ENCODE results near the gene COLEC11.
"Not testable (repeated sequence)": the region's sequence is repeated elsewhere in the genome, so short reads cannot be mapped to it uniquely, and the experiment has no call there.

Gene COLEC11

GRCh38 chr2:3654531-3655225 is 59.8 kb downstream of the COLEC11 start:
- DNase-seq (ENCODE audit: low read depth) = no peak

DNA sequence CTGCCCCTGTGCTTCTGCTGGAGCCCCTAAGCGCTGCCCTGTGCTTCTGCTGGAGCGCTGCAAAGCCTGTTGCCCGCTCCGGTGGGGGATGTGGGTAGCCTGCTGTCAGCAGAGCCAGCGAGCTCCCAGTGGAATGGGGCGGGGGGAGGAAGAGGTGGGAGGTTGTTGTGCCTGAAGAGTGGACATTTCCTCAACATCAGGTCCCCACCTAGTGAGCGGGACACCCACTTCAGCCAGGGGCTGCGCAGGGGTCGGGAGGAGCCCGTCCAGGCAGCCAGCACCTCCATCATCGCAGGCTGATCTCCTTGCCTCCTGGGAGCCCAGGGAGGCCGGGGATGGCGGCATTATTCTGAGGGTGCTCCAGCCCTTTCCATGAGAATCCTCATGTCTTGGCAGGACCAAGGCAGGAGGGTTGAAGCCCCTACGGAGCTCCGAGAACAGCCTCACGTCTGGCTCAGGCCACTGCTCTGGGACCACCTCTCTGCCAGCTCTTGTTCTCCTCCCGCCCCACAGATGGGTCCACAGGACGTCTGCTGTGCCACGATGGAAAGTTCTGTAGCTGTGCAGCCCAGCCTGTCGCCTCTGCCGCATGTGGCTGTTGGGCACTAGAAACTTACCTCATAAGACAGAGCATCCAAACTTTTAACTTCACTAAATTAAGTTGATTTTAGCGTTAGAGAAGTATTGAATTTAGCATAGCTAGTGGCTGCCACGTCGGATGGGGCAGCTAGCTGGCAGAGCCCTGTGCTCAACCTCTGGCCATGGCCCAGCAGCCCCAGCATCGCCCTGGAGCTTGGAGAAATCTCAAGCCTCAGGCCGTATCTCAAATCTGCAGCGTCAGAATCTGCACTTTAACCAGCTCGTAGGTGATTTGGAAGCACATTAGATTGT is 61.2 kb downstream of the COLEC11 start:
- no peak for DNase-seq (ENCODE audit: low read depth)

GRCh38 chr2:3656762-3657721 is 62.1 kb downstream of the COLEC11 start:
- DNase-seq (ENCODE audit: low read depth) = no peak

DNA sequence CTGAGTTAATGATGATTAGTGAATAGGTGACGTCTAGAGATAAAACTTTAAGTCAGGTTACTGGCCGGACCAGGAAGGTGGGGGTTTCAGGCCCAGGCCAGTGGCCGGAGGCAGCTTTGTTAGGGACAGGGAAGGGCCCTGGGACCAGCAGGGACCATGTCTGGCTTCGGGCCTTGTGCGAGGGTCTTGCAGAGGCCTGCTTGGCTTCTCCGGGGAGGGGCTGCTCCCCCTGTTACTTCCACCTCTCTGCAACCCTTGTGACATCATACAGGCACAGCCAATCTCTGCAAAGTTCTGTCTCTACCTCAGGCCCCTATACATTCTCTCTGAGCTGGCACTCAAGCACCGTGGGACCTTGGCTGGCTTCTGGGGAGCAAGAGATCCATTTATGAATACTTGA is 63.0 kb downstream of the COLEC11 start, which contains the start of gene ALLC:
Gene ALLC (plus strand): TSS at position 320 of the 400 bp plus-strand sequence. CDS start 12,958 bp downstream, outside the sequence.
- DNase-seq (ENCODE audit: low read depth) = no peak

- no peak for DNase-seq (ENCODE audit: low read depth)
These were observed 64.8 kb downstream of the COLEC11 start for GRCh38 chr2:3659447-3660432.

DNA sequence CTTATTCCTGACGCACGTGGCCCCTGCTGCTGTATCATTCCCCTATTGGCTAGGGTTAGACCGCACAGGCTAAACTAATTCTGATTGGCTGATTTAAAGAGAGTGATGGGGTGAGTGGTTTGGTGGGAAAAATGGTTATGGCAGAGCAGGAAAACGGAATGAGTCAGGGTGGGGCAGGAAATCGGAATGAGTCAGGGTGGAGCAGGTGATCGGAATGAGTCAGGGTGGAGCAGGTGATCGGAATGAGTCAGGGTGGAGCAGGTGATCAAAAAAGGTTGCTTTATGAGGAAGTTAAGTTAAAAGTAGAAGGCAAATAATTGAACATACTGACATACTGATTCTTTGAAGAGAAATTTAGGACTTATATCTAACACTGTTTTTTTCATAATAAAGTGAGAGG is 65.7 kb downstream of the COLEC11 start:
- not testable (repeated sequence) for DNase-seq (ENCODE audit: low read depth)

DNA sequence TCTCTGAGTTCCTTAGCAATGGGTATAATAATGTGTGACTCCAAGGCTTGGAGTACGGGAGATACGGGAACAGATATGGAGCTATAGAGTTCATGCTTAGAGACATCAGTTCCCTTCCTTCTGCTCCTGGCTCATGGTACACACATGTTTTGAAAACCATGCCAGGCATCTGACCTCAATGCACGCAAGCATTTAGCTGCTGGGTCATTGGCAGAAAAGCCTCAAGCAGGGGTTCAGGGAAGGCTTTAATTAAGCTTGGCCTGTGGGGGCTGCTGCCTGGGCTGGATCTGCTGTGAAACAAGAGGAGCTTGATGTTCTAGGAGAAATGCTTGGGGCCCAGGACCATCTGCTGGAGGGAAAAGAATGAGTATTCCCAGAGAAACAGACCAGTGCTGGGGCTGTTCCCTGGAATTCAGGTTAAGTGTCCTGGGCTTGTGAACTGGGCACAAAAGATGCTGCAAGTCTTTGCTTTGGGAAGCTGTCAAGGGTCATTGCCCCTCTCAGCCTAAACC is 66.3 kb downstream of the COLEC11 start:
- DNase-seq (ENCODE audit: low read depth) = no peak

DNA sequence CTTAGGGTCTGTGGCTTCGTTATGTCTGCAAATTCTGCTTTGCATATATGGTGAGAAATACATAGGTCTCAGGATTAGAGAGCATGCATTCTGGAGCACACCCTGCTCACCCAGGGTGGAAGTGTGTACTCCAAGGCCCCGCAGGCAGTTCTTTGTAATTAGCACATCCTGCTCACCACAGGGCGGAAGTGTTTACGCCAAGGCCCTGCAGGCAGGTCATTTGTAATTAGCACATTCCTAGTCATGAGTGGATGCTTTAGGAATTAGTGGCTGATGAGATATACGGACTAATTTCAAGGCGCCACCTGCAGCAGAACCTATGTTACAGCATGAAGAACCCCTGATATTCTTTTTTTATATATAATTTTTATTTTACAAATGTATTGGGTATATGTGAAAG is 67.3 kb downstream of the COLEC11 start:
- no peak for DNase-seq (ENCODE audit: low read depth)

DNA sequence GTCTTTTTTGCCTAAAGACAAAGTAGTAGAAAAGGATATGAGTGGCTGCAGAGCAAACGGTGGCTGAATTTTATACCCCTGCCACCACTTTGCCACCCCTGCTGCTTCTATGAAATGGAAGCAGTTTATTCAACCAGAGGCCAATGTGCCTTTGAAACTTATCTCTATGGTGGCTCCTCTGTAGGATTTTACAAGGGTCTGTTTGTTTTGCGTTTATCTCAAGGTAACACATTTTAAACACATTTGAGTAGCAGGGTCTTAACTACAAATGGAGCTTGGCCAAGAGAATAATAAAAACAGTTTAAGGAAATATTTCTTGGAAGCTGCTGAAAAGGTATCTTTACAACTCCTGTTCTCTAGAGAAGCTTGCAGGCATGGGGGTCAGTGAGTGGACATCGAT is 69.2 kb downstream of the COLEC11 start:
- DNase-seq (ENCODE audit: low read depth) = no peak

GRCh38 chr2:3664925-3665324 is 70.0 kb downstream of the COLEC11 start:
- DNase-seq (ENCODE audit: low read depth) = no peak

DNA sequence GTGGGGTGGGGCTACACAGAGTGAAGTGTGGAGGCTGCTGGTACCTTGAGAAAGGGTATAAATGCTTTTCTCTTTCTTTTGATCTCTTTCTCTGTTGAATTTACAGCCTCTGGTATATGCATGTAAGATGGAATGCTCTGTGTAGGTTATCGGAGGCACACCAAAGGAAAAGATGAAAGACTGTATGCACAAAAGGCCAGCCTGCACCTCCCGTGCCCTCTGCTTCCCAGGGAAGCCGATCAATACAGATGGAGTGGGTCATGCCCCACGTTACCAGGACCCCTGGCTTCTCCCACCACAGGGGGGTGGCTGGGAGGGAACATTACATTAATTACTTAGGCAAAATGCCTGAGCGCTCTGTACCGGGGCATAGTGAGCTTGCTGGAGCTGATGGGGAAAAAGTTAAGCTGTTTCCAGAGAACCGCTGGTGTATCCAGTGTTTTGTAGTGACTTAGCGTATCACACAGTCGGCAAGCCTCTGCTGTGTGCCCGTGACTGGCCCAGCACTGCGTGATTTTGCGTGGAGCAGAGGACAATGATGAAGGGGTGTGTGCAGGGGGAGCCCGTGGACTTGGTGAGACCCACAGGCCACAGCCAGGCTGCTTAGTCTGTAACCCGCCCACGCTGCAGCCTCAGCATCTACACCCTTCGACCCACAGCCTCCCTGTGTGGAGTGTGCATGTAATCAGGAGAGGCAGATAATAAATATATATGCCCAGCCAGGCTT is 71.1 kb downstream of the COLEC11 start:
- no peak for DNase-seq (ENCODE audit: low read depth)

- no peak for DNase-seq (ENCODE audit: low read depth)
These were observed 71.7 kb downstream of the COLEC11 start for GRCh38 chr2:3666613-3666975.

DNA sequence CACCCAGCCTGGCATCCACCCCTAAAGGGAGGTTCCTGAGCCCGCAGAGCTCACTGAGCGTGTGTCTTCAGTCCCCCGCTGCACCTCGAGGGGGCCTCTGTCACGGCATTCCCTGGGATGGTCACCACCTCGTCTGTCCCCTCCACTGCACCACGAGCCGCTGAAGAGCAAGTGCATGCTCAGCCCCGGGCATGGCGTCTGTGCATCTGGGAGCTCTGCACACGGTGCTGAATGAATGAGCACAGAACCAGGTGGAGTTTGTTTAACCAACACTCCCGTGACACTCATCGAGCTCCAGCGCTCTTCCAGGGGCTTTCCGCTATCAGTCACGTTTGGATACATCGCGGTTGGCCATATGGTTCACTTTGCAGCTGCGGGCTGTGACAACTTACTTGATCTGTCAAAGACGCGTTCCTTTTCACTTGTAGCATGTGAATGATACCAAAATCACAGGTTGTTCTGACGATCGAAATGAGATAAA is 72.3 kb downstream of the COLEC11 start:
- DNase-seq (ENCODE audit: low read depth) = no peak

DNA sequence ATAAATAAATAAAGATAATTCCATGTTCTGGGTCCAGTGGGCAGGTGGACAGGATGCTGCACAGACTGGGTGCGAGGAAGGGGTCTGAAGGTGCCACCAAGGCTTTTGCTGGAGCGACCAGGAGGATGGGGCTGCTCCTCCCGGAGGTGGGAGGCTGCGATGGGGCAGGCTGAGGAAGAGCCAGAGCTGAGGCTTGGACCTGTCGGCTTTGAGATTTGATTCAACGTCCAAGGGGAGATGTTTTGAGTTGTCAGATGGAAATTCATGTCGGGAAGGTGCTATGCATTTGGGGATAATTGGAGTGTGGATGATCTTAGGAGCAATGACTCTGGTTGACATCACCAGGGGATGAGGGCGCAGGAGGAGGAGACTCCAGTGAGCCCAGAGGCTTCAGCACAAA is 74.7 kb downstream of the COLEC11 start:
- DNase-seq (ENCODE audit: low read depth) = no peak

DNA sequence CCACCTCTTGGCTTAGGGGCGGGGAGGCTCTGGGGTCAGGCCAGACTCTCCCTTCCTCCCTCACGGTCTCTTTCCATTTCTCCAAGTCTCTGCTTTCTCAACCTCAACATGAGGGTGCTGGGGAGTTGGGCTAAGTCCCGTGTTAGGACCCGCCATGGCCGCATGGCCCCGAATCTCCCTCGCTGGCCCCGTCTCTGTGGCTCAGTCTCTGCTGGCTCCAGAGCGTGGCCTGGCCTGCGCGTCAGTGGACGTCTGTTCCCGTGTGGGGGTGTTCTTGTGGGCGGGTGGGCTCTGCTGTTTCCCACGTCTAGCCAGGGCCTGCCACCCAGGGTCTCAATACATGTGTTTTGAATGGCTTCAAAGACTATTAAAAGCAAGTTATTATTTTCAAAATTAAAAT is 75.5 kb downstream of the COLEC11 start:
- DNase-seq (ENCODE audit: low read depth) = no peak

DNA sequence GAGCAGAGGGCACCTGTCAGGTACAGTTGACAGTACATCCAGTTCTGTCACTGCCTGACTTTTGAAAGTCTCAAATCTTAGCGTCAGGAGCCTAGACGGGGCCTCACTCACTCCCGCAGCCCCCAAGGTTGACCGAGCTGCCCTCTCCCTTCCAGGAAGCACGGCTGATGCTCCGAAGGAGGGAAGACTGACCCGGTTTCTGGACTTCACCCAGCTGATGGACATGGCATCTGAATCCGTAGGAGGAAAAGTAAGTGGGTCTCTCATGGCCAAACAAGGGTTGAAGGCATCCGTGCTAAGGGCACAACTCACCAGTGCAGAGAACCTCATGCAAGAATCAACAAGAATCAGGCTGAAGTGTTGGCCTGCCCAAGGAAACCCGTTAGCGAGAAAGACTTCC is 76.0 kb downstream of the COLEC11 start:
- no peak for DNase-seq (ENCODE audit: low read depth)

DNA sequence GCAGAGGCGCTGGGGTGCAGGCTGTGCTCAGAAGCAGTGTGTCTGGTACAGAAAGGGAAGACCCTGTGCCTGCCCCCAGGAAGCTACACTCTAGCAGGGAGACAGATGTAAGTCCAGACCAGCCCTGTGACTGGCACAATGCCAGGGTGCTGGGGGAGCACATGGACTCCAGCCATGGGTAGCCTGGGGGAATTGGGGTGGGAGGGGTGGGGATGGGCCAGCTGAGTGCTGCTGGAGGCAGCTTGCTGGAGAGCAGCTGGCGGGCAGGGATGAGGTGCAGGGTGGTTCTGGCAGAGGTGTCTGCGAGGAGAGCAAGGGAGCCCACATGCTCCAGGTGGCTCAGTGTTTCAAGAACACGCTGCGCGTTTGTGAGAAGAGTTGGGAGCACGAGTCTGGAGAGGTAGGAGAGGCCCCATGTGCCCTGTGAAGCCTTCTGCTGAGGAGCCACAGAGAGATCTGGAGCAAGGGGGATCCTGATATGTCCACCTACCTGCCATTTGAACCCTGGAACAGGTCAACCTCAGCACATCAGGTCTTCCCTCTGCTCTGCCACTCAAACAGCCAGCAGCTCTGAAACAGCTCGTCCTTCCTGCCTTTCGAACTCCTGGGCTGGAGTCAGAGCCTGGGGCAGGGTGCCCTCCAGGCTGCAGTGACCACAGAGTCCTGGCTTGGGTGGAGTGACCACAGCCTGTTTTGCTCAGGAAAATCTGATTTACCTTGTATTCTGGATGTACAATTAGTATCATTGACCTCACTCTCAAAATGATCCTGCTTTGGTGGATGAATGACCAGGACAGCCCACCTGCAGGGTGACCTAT is 78.2 kb downstream of the COLEC11 start:
- no peak for DNase-seq (ENCODE audit: low read depth)

GRCh38 chr2:3674066-3674845 is 79.3 kb downstream of the COLEC11 start:
- DNase-seq (ENCODE audit: low read depth) = no peak
